Activated CD8-positive, alpha-beta T cell treated with anti-CD3 and anti-CD28 coated beads for 36 hours (primary cell): ENCODE measurements around the gene PKN1. TPM values are rescaled to one million over a fixed set of nuclear protein-coding genes. Genes with fewer than 3 reads are reported as not detected.

Source experiments
- ATAC-seq: fragments of 200-7000 bp; cut with Tn5 transposase; one replicate; pipeline ENCODE4 v1.10.0; 2021; ENCODE audit warnings: mild to moderate bottlenecking, moderate library complexity
- CTCF ChIA-PET: fragments of 350-600 bp; sonication (Branson Sonifier 250); formaldehyde crosslinking; loops from one replicate; lab custom pipeline; 2021; ENCODE audit warnings: antibody characterized with exemption; lab: Charles Lee
- POLR2A ChIA-PET: fragments of 350-600 bp; sonication (Branson Sonifier 250); formaldehyde crosslinking; loops from one replicate; lab custom pipeline; 2021; ENCODE audit warnings: antibody characterized with exemption; lab: Charles Lee
- DNase-seq: peaks from one replicate; pipeline ENCODE4 v3.0.0-alpha.2; 2020
- H3K27ac Mint-ChIP-seq: one replicate; pipeline ENCODE4 v1.8.0; 2021; ENCODE audit warnings: mild to moderate bottlenecking, mixed read lengths
- H3K27me3 Mint-ChIP-seq: one replicate; pipeline ENCODE4 v1.8.0; 2021; ENCODE audit warnings: mixed read lengths
- H3K36me3 Mint-ChIP-seq: one replicate; pipeline ENCODE4 v1.8.0; 2021; ENCODE audit warnings: low read depth, mixed read lengths
- H3K4me1 Mint-ChIP-seq: one replicate; pipeline ENCODE4 v1.8.0; 2021; ENCODE audit warnings: low read depth, mixed read lengths
- H3K4me3 Mint-ChIP-seq: one replicate; pipeline ENCODE4 v1.8.0; 2021; ENCODE audit warnings: mild to moderate bottlenecking, moderate library complexity, mixed read lengths
- H3K9me3 Mint-ChIP-seq: one replicate; pipeline ENCODE4 v1.8.0; 2021; ENCODE audit warnings: mixed read lengths
- intact Hi-C: fragments of 100-400 bp; cut with micrococcal nuclease; formaldehyde crosslinking; loops from one replicate; pipeline ENCODE4 v1.10.0; 2022
- total RNA-seq, 2 experiments: library from RNA; stranded (reverse); gene quantifications; one replicate each; pipeline ENCODE4 v1.2.3, GENCODE V29; 2021
- TF ChIP-seq, protein P1 (sequence below): fragments of 200-600 bp; IDR thresholded peaks from one replicate; pipeline ENCODE4 v1.8.0; 2022; ENCODE audit warnings: antibody characterized with exemption, mild to moderate bottlenecking

Gene PKN1
- total RNA-seq, 2 experiments from 2014 or later: 172 to 192 TPM

DNA sequence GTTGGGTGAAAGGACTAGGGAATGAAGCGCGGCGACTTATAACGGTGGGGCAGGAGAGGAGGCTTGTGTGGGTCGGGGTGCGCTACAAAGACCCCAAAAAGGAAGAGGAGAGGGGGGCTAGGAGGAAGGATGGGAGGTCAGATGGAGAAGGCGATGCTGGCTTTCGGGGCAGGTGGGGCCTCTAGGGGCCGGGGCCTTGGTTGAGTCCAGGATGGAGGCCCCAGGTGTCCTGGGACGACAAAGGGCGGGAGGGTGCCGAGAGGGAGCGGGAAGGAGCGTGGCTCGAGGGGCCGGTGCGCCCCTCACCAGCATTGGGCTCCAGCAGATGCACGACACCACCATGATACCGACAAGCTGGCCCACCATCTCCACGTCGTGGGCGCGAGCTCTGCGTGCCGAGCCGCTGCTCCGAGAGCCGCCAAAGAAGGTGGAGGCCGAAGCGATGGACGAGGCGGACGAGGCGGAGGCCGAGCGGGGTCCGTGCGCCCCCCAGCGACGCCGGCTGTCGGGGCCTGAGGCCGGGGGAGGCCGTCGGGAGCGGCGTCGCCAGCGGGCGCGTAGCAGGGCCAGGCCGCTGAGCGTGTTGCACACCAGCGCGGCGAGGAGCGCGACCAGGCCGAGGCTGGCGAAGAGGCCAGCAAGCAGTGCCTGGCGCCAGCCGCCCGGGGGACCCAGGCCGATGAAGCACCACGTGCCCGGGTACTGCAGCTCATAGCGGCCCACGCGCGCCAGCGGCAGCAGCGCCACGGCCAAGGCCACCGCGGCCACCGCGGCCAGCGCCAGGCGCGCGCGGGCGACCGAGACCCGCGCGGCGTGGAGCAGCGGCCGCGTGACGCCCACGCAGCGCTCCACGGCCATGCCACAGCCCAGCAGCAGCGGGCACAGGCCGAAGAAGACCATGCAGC lies 40.2 kb downstream of the PKN1 start:
- Mint-ChIP-seq H3K27me3 (peaks cover 15% of the 10 kb centered on the region), H3K9me3 (no peaks in the 10 kb centered on the region), H3K4me3 (no peak overlapping the region), H3K4me1 (peaks cover 34% of the 10 kb centered on the region), H3K36me3 (peaks cover 8% of the 10 kb centered on the region), H3K27ac (no peak overlapping the region)
- intact Hi-C loops: no loop called here
- TF ChIP-seq, protein P1, sequence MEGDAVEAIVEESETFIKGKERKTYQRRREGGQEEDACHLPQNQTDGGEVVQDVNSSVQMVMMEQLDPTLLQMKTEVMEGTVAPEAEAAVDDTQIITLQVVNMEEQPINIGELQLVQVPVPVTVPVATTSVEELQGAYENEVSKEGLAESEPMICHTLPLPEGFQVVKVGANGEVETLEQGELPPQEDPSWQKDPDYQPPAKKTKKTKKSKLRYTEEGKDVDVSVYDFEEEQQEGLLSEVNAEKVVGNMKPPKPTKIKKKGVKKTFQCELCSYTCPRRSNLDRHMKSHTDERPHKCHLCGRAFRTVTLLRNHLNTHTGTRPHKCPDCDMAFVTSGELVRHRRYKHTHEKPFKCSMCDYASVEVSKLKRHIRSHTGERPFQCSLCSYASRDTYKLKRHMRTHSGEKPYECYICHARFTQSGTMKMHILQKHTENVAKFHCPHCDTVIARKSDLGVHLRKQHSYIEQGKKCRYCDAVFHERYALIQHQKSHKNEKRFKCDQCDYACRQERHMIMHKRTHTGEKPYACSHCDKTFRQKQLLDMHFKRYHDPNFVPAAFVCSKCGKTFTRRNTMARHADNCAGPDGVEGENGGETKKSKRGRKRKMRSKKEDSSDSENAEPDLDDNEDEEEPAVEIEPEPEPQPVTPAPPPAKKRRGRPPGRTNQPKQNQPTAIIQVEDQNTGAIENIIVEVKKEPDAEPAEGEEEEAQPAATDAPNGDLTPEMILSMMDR: no peak
- no peak for DNase-seq
- ChIA-PET POLR2A (interaction anchor here (0.7 to 2.3 kb wide), 8 partner anchors 8 to 271 kb away, joined by 3 to 11 read pairs (median 3); partner anchors contain the start of genes DDX39A and PKN1), CTCF (interaction anchor here (0.6 to 2.2 kb wide), 16 partner anchors 7 to 337 kb away, joined by 3 to 9 read pairs (median 4); partner anchors contain the start of genes ASF1B, GIPC1 and PKN1)
- no peak for ATAC-seq

DNA sequence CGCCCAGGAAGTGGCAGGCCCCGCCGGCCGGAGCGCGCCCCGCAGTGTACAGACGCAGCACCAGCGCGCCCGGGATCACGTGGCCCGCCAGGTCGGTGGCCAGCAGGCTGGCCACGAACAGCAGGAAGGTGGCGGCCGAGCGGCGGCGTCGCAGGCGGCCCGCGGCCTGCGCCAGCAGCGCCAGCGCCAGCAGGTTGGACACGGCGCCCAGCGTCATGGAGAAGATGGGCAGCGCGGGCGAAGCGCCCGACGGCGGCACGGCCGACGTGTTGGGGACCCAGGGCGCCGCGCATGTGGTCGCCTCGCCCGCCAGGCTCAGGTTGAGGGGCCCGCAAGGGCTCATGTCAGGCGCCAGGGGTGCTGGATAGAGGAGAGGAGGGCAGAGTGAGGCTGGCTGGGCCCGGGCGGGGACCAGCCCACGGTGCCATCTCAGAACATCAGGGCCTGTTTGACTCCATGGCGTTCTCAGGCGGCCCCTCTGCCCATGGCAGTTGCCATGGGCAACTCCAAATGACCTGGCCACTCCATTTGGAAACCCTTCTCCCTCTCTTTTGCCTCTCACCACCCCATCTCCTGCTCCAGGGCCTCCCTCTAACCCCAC lies 41.0 kb downstream of the PKN1 start:
- H3K9me3 Mint-ChIP-seq: no peaks in the 10 kb centered on the region
- peaks cover 34% of the 10 kb centered on the region for H3K4me1 Mint-ChIP-seq
- peaks cover 15% of the 10 kb centered on the region for H3K27me3 Mint-ChIP-seq
- POLR2A ChIA-PET: no interaction called here
- TF ChIP-seq, protein P1: no peak
- no peak overlapping the region for H3K27ac Mint-ChIP-seq
- intact Hi-C loops: no loop called here
- H3K4me3 Mint-ChIP-seq: no peak overlapping the region
- CTCF ChIA-PET: interaction anchor here (2.3 kb wide), 1 partner anchor 42 kb away, joined by 11 read pairs; no protein-coding TSS in a partner anchor
- ATAC-seq (no peak), DNase-seq (no peak)
- H3K36me3 Mint-ChIP-seq: peaks cover 4% of the 10 kb centered on the region

DNA sequence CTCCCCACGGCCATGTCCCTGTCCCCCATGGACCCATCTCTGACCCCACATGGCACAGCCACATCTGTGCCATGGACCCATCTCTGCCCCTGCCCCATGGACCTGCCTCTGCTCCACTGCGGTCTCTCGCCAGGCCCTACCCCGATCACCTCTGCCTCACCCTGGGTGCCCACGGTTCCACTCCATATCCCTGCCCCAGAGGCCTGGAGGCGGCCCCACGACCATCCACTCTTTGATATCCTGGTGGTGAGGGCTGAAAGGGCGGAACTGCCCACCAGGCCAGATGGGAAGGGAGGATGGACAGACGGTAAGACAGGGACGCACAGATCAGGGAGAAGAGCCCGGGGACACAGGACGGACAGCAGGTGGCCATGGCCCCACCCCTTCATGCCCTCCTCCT lies 41.7 kb downstream of the PKN1 start:
- CTCF ChIA-PET: interaction anchor here (0.8 to 2.3 kb wide), 3 partner anchors 43 to 401 kb away, joined by 3 to 11 read pairs (median 4); partner anchors contain the start of gene ASF1B
- Mint-ChIP-seq H3K36me3 (peaks cover 1% of the 10 kb centered on the region), H3K4me1 (peaks cover 34% of the 10 kb centered on the region), H3K9me3 (no peaks in the 10 kb centered on the region), H3K27me3 (peaks cover 15% of the 10 kb centered on the region), H3K4me3 (peak overlapping the region; percentile 42), H3K27ac (no peak overlapping the region)
- intact Hi-C loops: loop anchor here (5.0 kb wide), 1 partner anchor 43 kb away; the partner anchor contains the start of gene PKN1
- POLR2A ChIA-PET: interaction anchor here (0.9 kb wide), 1 partner anchor 57 kb away, joined by 4 read pairs; no protein-coding TSS in a partner anchor
- ATAC-seq (no peak), DNase-seq (no peak)
- TF ChIP-seq, protein P1: no peak

DNA sequence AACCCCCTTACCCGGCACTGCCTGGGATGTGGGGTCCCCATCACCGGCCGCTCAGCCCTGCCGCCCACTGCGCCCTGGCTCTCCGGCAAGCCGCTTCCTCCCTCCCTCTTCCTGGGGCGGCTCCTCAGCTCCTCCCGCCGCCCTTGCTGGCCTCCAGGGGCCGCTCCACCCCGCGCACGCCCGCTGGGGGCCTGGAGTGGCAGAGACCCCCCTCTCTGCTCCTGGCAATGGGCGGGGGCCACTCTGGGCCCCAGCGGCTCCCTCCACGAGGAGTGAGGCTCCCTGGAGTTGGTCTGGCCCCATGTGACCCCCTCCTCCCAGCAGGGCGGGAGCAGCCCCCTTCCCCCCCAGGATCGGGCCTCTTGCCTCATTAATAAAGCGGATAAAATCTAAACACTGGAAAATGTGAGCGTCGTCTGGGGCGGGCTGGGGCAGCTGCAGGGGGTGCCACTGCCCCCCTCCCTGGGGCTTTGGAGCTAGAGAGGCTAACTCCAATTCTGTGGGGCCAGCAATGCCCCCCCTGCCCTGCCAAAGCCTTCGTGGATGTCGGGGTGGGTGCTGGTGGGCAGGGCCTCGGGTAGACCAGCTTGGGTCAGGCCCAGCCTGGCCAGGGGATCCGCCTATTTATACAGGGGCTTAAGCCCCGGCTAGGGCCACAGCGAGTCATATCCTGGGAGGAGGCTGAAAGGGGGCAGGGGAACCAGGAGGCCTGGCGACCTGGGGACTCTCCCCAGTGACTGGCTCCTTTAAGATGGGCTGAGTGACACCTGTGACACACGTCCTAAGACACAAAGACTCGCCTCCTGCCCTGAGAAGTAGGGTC lies 42.4 kb downstream of the PKN1 start, which contains the start of gene PTGER1:
PTGER1 (minus strand) TSS at position 104 of the 823 bp plus-strand sequence. CDS start 1,034 bp downstream, outside the sequence.
- peak; percentile 83 for DNase-seq
- peaks cover 15% of the 10 kb centered on the region for H3K27me3 Mint-ChIP-seq
- POLR2A ChIA-PET: interaction anchor here (0.6 to 0.9 kb wide), 2 partner anchors 58 to 1756 kb away, joined by 4 read pairs; no protein-coding TSS in a partner anchor
- H3K4me3 Mint-ChIP-seq: peak within 1 kb of the TSS; percentile 42
- ATAC-seq: peak; percentile 81
- no peaks in the 10 kb centered on the region for H3K9me3 Mint-ChIP-seq
- peaks cover 1% of the 10 kb centered on the region for H3K36me3 Mint-ChIP-seq
- TF ChIP-seq, protein P1: peak; percentile 48
- peak within 1 kb of the TSS; percentile 46 for H3K27ac Mint-ChIP-seq
- intact Hi-C loops: loop anchor here (5.0 kb wide), 1 partner anchor 43 kb away; the partner anchor contains the start of gene PKN1
- peaks cover 34% of the 10 kb centered on the region for H3K4me1 Mint-ChIP-seq
- CTCF ChIA-PET: interaction anchor here (0.8 to 2.3 kb wide), 3 partner anchors 44 to 401 kb away, joined by 3 to 11 read pairs (median 4); partner anchors contain the start of gene ASF1B
